B cell (primary cell): ENCODE results near the gene TRIM47. TPM values are rescaled to one million over a fixed set of nuclear protein-coding genes. Genes with fewer than 3 reads are reported as not detected.

Source experiments
- ATAC-seq: fragments of 200-7000 bp; cut with Tn5 transposase; one replicate; pipeline ENCODE4 v1.10.0; 2021; ENCODE audit warnings: low read depth, mild to moderate bottlenecking, moderate number of reproducible peaks, moderate library complexity
- CTCF ChIA-PET: fragments of 350-600 bp; sonication (Branson Sonifier 250); formaldehyde crosslinking; loops from one replicate; lab custom pipeline; 2021; ENCODE audit warnings: antibody characterized with exemption, inconsistent platforms; lab: Charles Lee
- POLR2A ChIA-PET: fragments of 350-600 bp; sonication (Branson Sonifier 250); formaldehyde crosslinking; loops from one replicate; lab custom pipeline; 2021; ENCODE audit warnings: antibody characterized with exemption; lab: Charles Lee
- DNase-seq: peaks from one replicate; pipeline ENCODE4 v3.0.0; 2013
- H2AFZ ChIP-seq: 2 replicates; pipeline ENCODE4 v1.6.1; 2012; ENCODE audit warnings: mild to moderate bottlenecking, low read depth, low read length; ENCODE audit not compliant: insufficient read depth, poor library complexity, severe bottlenecking
- H3K27ac ChIP-seq, 2 donors: 1 replicate in 1 of 2; 2 replicates in 1 of 2; pipeline ENCODE4 v1.5.1; 2012 to 2013; ENCODE audit warnings: low read length in 2 of 2, mild to moderate bottlenecking in 2 of 2, moderate library complexity in 1 of 2
- H3K27me3 ChIP-seq, 4 experiments: fragments of 200-600 bp in 1 of 4; sonication (generic) in 1 of 4; replicated peaks in 1 of 4; 1 replicate in 2 of 4; 2 replicates in 2 of 4; pipeline versions ENCODE4 v1.6.1 to v1.7.0; 2013 to 2016; ENCODE audit warnings: low read length in 3 of 4, mild to moderate bottlenecking in 2 of 4, mixed read lengths in 1 of 4, moderate library complexity in 1 of 4; ENCODE audit not compliant: insufficient read depth in 4 of 4, control insufficient read depth in 3 of 4; ENCODE audit errors: control extremely low read depth in 1 of 4
- H3K36me3 ChIP-seq, 2 experiments: replicated peaks in 1 of 2; 1 replicate in 1 of 2; 2 replicates in 1 of 2; pipeline versions ENCODE4 v1.6.1 to v1.7.1; 2013; ENCODE audit warnings: low read length in 1 of 2; ENCODE audit not compliant: insufficient read depth in 2 of 2, control insufficient read depth in 1 of 2; ENCODE audit errors: control extremely low read depth in 1 of 2, extremely low read depth in 1 of 2
- H3K4me1 ChIP-seq, 2 donors: fragments of 200-600 bp in 1 of 2; sonication (generic) in 1 of 2; 1 replicate in 1 of 2; 2 replicates in 1 of 2; pipeline versions ENCODE4 v1.5.1 to v1.6.1; 2013 to 2017; ENCODE audit warnings: low read length in 2 of 2; ENCODE audit not compliant: control insufficient read depth in 2 of 2, insufficient read depth in 2 of 2
- H3K4me2 ChIP-seq: replicated peaks from 2 replicates; pipeline ENCODE3; 2012; ENCODE audit warnings: mild to moderate bottlenecking, low read depth, low read length; ENCODE audit not compliant: poor library complexity, severe bottlenecking
- H3K4me3 ChIP-seq, 5 experiments: fragments of 200-600 bp in 1 of 5; sonication (generic) in 1 of 5; 1 replicate in 3 of 5; 2 replicates in 2 of 5; pipeline versions ENCODE4 v1.5.1 to v1.7.0; 2011 to 2016; ENCODE audit warnings: low read length in 4 of 5, mild to moderate bottlenecking in 4 of 5, low read depth in 2 of 5, control low read depth in 1 of 5, moderate library complexity in 1 of 5; ENCODE audit not compliant: insufficient read depth in 1 of 5; ENCODE audit errors: control extremely low read depth in 1 of 5, extremely low read depth in 1 of 5
- H3K79me2 ChIP-seq: fragments of 200-600 bp; sonication (generic); one replicate; pipeline ENCODE4 v1.6.0; 2016; ENCODE audit warnings: low read length; ENCODE audit not compliant: control insufficient read depth, insufficient read depth
- H3K9ac ChIP-seq: fragments of 200-600 bp; sonication (generic); 2 replicates; pipeline ENCODE4 v1.6.1; 2017; ENCODE audit warnings: mild to moderate bottlenecking, low read length, moderate library complexity
- H3K9me3 ChIP-seq, 3 donors: one replicate each; pipeline versions ENCODE4 v1.6.1 to v1.7.1; 2013; ENCODE audit warnings: low read length in 2 of 3; ENCODE audit not compliant: control insufficient read depth in 2 of 3, insufficient read depth in 1 of 3; ENCODE audit errors: control extremely low read depth in 1 of 3
- H4K20me1 ChIP-seq: 2 replicates; pipeline ENCODE4 v1.6.0; 2012; ENCODE audit warnings: mild to moderate bottlenecking, low read length; ENCODE audit not compliant: insufficient read depth, control insufficient read depth, poor library complexity, severe bottlenecking
- H3K27ac Mint-ChIP-seq: one replicate; pipeline ENCODE4 v1.8.0; 2021; ENCODE audit warnings: mixed read lengths
- H3K27me3 Mint-ChIP-seq: one replicate; pipeline ENCODE4 v1.8.0; 2021; ENCODE audit warnings: mixed read lengths
- H3K4me1 Mint-ChIP-seq: one replicate; pipeline ENCODE4 v1.8.0; 2021; ENCODE audit warnings: mixed read lengths
- H3K4me3 Mint-ChIP-seq: one replicate; pipeline ENCODE4 v1.8.0; 2021; ENCODE audit warnings: mixed read lengths
- H3K9me3 Mint-ChIP-seq: one replicate; pipeline ENCODE4 v1.8.0; 2022; ENCODE audit warnings: mixed read lengths; ENCODE audit not compliant: insufficient read depth
- CTCF ChIP-seq: fragments of 200-600 bp; IDR thresholded peaks from one replicate; pipeline ENCODE4 v1.8.0; 2022; ENCODE audit warnings: antibody characterized with exemption, mild to moderate bottlenecking
- EZH2 ChIP-seq: IDR thresholded peaks from 2 replicates; pipeline ENCODE4 v1.6.1; 2012; ENCODE audit warnings: borderline replicate concordance, low read depth, mild to moderate bottlenecking, moderate library complexity, low read length; ENCODE audit not compliant: insufficient read depth, poor library complexity, severe bottlenecking
- WGBS: methylation state at CpG from one replicate; pipeline ENCODE4 v1.1.5; 2013; ENCODE audit warnings: missing lambda C conversion rate; ENCODE audit not compliant: insufficient coverage; 5-methylcytosine and 5-hydroxymethylcytosine counted together
- intact Hi-C: fragments of 100-400 bp; cut with micrococcal nuclease; formaldehyde crosslinking; loops from one replicate; pipeline ENCODE4 v1.10.0; 2022
- polyA plus RNA-seq: library from polyadenylated mRNA; depleted of rRNA; stranded (reverse); fragments of >200 nt; gene quantifications from 2 replicates; pipeline ENCODE4 v1.2.3, GENCODE V29; 2012
- total RNA-seq, 2 donors: library from RNA; stranded (reverse); fragments of 120-200 nt in 1 of 2; gene quantifications; 1 replicate in 1 of 2; 2 replicates in 1 of 2; pipeline versions ENCODE4 v1.2.3 to v1.2.4, GENCODE V29; 2013 to 2022

TRIM47 gene
- total and polyA plus RNA-seq, 2 donors (not counting 1 experiment from before 2014, with no cell fraction given), result 6.4 to 8.3 TPM

GRCh38 chr17:75917141-75917916, 38.9 kb upstream of the TRIM47 start:
- ATAC-seq, result no peak
- H3K4me2 ChIP-seq, result no peak overlapping the region
- no peak overlapping the region for H2AFZ ChIP-seq
- H3K79me2 ChIP-seq, result no peaks in the 10 kb centered on the region
- no peak overlapping the region for H3K27ac Mint-ChIP-seq
- H3K27ac ChIP-seq, result no peak overlapping the region
- DNase-seq, result no peak
- H3K36me3 ChIP-seq, result peaks cover 1 to 7% of the 10 kb centered on the region in 2 experiments
- WGBS, result 93% methylated on average over 22 of the region's 23 CpGs
- no peak overlapping the region for H3K4me3 ChIP-seq
- intact Hi-C loops, result no loop called here
- CTCF ChIA-PET, result no interaction called here
- H3K9me3 ChIP-seq, result no peaks in the 10 kb centered on the region
- H3K4me1 ChIP-seq, result no peaks in the 10 kb centered on the region
- H3K27me3 ChIP-seq, result no peaks in the 10 kb centered on the region
- no peaks in the 10 kb centered on the region for H3K9me3 Mint-ChIP-seq
- POLR2A ChIA-PET, result no interaction called here
- H3K9ac ChIP-seq, result no peak overlapping the region
- H4K20me1 ChIP-seq, result no peaks in the 10 kb centered on the region
- no peaks in the 10 kb centered on the region for H3K4me1 Mint-ChIP-seq
- H3K27me3 Mint-ChIP-seq, result no peaks in the 10 kb centered on the region
- no peak overlapping the region for H3K4me3 Mint-ChIP-seq
- TF ChIP-seq EZH2, result no peak
- TF ChIP-seq CTCF, result no peak

GRCh38 chr17:75915268-75915667, 36.9 kb upstream of the TRIM47 start:
- no peak overlapping the region for H3K9ac ChIP-seq

More at GRCh38 chr17:75915268-75915667, 36.9 kb upstream of the TRIM47 start:
- Mint-ChIP-seq H3K27ac (no peak overlapping the region), H3K9me3 (no peaks in the 10 kb centered on the region), H3K27me3 (no peaks in the 10 kb centered on the region), H3K4me3 (no peak overlapping the region), H3K4me1 (no peaks in the 10 kb centered on the region)
- Histone ChIP-seq H3K79me2 (no peaks in the 10 kb centered on the region), H3K9me3 (no peaks in the 10 kb centered on the region), H3K4me1 (no peaks in the 10 kb centered on the region), H2AFZ (no peak overlapping the region), H4K20me1 (no peaks in the 10 kb centered on the region), H3K27me3 (no peaks in the 10 kb centered on the region), H3K27ac (no peak overlapping the region), H3K4me3 (no peak overlapping the region), H3K4me2 (no peak overlapping the region), H3K36me3 (peaks cover 1 to 7% of the 10 kb centered on the region in 2 experiments)
- intact Hi-C loops, result no loop called here
- ChIA-PET CTCF (interaction anchor here (1.0 kb wide), 1 partner anchor 99 kb away, joined by 4 read pairs; no protein-coding TSS in a partner anchor), POLR2A (interaction anchor here (0.6 kb wide), 1 partner anchor 28 kb away, joined by 3 read pairs; no protein-coding TSS in a partner anchor)
- TF ChIP-seq EZH2, result no peak
- no peak for TF ChIP-seq CTCF
- WGBS, result 99% methylated on average over 6 of the region's 8 CpGs
- ATAC-seq (no peak), DNase-seq (no peak)
